NCI-H2029 treated with DMSO at 0.1 percent for 48 hours (cell line): ENCODE results near the gene TDRD3.
"Not testable (repeated sequence)": the region's sequence is repeated elsewhere in the genome, so short reads cannot be mapped to it uniquely, and the experiment has no call there.

Experiments used
- DNase-seq: peaks from one replicate; lab custom pipeline; 2025; lab: John Stamatoyannopoulos, UW

Gene TDRD3

GRCh38 chr13:60396783-60397703 is at the start of gene TDRD3:
Gene TDRD3 (plus strand): TSS chr13:60397220. CDS start chr13:60397365, 145 bp downstream.
- DNase-seq = peak; percentile 26

GRCh38 chr13:60347690-60348089 is 49.3 kb upstream of the TDRD3 start:
- no peak for DNase-seq

DNA sequence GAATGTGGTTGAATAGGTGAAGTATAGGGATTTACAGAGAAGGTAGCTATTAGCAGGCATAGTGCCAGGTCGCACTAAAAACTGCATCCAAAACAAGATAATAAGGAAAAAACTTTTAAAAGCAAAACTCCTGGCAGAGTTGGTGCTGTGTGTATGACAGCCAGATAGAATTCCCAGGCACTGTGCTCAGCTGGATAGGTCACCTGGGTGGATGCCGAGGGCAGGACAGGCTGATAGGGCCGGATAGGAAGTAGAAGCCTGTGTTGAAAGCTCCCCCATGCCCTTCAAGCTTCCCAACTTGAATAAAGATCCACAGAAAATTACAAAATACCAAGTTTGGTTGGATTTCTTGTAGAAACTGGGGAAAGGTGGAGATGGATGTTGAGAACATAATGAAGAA is 48.9 kb upstream of the TDRD3 start:
- DNase-seq = no peak

GRCh38 chr13:60351326-60351725 is 45.7 kb upstream of the TDRD3 start:
- no peak for DNase-seq

DNA sequence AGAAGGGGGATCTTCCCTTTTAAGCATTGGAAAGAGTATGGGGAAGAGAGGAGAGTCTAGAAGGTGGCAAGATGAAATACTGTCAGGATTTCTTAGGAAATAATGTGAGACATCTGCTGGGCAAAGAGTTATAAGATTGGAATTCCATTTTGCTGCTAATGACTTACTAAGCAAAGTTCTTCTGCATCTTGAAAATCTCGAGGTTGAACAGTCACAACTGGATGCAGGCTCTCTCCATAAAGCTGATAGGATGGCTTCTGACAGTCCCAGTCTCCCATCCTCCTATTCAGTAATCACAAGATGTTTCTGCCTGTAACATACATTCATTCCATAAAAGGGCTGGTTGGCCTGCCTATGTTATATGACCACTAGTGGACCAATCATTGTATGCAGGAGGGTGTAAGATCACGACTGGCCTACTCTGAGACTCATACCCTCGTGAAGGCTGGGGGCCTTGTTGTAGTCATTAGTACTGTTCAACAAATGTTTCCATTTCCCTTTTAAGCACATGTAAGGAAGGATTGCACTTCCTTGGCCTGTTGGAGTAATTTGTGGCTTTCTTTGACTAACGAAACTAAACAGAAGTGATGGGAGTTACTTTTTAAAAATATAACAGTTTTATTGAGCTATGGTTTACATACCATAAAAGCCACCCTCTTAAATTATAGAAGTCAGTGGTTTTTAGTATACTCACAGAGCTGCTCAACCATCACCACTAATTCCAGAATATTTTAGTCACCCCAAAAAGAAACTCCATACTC is 45.0 kb upstream of the TDRD3 start:
- no peak for DNase-seq

DNA sequence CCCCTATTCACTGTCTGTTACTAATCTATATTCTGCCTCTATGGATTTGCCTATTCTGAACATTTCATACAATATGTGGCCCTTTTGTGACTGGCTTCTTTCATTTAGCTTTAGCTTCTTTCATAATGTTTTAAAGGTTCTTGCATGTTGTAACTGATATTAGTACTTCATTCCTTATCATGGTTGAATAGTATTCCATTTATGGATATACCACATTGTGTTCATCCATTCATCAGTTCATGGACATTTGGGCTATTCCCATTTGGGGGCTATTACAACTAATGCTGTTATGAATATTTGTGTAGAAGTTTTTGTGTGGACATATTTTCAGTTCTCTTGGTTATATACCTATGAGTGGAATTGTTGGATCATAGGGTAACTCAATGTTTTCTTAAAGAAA is 44.4 kb upstream of the TDRD3 start:
- DNase-seq = no peak

GRCh38 chr13:60355056-60355455 is 42.0 kb upstream of the TDRD3 start:
- no peak for DNase-seq

DNA sequence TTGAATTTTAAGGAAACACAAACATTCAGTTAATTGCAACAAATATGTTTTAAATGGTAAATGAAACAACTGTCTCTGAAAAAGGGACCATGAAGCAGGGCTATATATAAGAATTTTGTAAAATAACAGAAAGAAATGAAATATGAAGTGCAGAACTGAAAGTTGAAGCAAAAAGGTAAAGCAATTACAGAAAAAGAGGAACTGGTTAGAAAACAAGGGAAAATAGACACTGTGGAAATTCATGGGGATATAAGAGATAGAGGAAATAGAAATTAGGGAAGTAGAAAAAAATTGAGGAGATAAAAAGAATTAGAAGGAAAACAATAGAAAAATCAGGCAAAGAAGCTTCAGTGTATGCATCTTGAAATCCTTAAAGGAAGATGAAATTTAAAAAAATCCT is 40.0 kb upstream of the TDRD3 start:
- no peak for DNase-seq

GRCh38 chr13:60358453-60358852 is 38.6 kb upstream of the TDRD3 start:
- no peak for DNase-seq

- no peak for DNase-seq
Measured at GRCh38 chr13:60363288-60363687, 33.7 kb upstream of the TDRD3 start.

DNA sequence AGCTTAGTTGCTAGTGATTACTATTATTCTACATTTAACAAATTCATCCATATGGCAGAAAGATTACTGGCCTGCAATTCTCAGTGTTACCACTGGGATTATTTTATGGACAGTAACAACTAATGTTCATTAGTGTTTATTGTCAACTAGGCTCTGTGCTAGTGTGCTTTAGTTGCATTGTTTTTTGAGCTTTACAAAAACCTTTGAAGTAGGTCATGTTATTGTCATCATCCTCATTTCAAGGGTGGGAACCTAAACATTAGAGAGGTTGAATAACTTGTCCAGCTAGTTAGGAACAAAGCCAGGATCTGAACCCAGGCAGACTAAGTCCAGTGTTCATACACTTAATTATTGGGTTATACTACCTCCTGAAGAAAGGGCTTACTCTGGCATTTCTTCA is 27.8 kb upstream of the TDRD3 start:
- DNase-seq = no peak

GRCh38 chr13:60370343-60370742 is 26.7 kb upstream of the TDRD3 start:
- no peak for DNase-seq

DNA sequence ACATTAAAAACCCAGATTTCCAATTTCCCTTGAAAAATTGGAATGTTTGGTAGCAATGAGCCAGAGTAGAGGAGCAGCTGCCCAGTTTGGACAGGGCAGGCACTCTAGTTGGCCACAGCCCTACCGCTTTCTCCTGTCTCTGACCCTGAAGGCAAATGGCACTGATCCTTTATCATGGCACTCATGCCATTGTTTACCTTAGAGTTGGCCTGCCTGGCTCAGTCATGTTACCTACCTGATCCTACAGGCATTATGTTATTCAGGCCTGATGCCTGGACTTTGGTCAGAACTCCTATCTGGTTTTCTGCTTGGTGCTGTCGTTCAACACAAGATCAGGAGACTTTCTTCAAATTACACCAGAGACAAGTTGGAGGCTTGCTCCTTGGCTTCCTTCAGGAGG is 24.9 kb upstream of the TDRD3 start:
- DNase-seq = no peak

- DNase-seq = not testable (repeated sequence)
Measured at GRCh38 chr13:60379282-60379681, 17.7 kb upstream of the TDRD3 start.

DNA sequence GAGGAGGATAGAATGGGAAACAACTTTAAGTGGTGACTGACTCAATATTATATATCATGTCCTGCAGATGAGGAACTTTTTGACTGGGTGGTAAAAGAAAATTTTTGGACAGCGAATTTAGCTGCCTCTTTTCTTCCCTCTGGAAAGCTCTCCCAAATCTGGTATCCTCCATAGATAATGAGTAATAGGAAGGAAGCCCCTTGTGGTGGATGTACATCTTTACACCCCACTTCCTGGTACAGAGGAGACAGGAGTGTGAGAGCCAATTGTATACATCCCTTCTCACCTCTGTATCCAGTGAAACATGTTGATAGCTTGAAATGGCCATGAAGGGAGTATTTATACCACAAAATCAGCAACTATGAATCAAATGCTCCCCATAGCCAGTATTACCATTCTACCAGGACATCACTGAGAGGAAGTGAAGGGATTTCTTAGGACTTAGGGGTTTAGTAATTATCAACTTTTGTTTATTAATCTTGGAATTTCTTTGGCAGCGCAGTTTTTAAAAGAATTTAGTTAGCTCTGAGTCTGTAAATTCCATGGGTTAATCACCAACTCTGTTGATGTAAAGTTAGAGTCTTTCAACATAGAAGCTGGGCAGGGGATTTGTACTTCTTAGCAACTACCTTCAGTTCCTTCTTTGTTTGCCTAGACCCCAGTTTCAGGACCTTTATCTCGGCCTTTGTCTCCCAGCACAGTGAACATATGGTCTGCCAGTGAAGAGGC is 17.0 kb upstream of the TDRD3 start:
- DNase-seq = no peak

DNA sequence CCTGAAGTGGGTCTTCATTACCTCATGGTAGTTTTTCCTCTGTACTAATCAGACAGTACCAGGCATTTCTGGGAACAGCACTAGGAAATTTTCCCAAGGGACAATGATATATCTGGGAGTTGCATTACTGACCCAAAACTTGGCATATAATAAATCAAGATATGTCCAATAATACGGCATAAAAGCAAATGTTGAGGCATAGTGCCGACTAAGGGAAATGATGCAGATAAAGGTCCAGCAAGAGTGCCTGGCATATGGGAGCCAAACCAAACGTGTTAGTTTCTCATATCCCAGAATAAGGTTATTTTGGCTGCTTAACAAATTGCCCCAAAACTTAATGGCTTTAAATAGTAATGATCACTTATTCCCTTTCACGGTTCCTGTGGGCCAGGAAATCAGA is 12.1 kb upstream of the TDRD3 start:
- DNase-seq = no peak

- DNase-seq = no peak
Measured at GRCh38 chr13:60386250-60386649, 10.8 kb upstream of the TDRD3 start.

- DNase-seq = no peak
Measured at GRCh38 chr13:60392131-60392530, 4.9 kb upstream of the TDRD3 start.

DNA sequence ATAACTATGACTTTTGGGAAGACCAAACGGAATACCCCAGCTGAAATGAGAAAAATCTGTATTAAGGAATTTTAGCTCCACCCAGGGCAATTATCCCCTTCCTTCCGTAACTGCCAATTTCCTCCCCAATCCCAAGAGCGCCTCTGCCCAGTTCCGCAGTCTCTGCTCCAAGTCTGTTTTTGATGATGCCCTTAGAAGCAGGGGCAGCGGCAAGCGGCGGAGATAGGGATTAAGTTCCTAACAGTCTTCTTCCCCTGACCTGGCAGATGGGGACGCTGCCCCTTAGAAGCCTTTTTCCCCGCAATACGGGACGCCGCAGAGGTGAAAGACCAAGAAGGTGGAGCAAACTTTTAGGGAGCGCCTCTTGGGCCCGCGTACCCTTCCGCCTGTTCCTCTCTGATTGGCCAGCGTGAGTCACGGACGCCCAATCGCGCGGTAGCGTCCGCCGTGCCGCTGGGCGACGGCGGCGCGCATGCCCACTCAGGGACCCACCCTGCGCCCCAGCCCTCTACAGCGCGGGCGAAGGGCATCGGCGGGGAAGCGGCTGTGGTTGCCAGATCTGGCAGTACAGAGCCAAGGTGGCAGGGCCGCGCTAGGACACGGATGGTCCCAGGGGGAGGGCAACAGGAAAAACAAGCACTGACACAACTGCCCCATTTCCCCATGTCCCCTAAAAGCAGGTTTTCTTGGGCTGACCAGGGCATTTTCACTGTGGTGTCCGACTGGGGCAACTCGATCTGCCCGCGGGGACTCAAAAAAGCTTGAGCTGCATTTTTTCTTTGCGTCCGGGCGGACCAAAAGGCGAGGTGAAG is 843 bp upstream of the TDRD3 start:
- DNase-seq = peak; percentile 61

DNA sequence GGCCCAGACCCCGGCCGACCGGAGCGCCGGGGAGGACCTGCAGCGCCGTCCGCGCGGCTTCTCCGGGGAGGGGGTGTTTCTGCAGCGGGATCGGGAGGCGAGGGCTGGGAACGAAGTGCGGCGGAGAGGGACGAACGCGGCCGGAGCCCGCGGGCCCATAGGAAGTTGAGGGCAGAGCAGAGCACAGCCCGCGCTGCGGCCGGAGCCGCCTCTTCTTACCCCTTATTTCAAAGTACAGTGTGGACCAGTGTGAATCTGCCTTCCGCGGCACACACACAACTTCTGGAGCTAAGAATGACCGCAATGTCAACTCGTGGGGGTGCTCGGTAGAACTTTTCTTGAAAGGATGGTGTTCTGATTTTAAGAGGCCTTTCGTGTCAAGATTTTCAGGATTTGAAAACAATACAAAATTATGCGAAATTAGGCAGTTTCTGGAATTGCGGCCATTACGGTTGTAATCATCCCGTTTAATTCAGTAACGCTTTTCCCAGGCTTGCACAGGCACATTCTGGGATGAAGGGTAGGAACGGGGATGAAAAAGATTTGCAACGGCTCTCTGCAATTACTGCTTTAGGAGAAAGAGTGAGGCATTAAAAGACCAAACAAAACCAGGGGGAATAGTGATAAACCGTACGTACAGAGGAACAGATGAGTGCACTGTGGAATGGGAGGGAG is 821 bp downstream of the TDRD3 start:
- no peak for DNase-seq

DNA sequence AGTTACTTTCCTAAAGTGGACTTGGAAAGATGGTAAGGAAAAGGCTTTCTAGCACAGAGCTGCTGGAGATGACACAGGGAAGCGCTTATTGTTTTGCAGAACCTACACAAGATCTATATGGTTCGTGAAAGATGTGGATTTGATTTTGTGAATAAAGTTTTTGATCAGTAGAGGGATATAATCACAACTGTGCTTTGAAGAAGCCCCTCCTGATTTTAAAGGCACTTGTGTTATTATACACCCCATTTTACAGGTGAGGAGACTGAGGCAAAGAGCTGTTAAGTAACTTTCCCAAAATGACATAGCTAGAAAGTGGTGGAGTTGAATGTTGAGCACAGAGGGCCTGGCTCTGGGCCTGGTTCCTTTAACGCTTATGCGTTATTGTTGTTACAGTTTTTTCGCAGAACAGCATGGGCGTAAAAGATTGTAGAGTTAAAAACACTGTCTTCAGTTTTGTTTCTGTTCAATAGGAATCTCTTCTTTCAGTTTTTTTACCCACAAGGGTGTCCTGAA is 1.4 kb downstream of the TDRD3 start:
- DNase-seq = no peak
